Measurements from ENCODE around the gene INO80D. TPM values are rescaled to one million over a fixed set of nuclear protein-coding genes. Genes with fewer than 3 reads are reported as not detected.

INO80D gene
- total and polyA plus RNA-seq, 2 of the 13 experiments (the other 11 are each of a cell fraction or from before 2014, with no cell fraction given), result 7.6 to 7.9 TPM

DNA sequence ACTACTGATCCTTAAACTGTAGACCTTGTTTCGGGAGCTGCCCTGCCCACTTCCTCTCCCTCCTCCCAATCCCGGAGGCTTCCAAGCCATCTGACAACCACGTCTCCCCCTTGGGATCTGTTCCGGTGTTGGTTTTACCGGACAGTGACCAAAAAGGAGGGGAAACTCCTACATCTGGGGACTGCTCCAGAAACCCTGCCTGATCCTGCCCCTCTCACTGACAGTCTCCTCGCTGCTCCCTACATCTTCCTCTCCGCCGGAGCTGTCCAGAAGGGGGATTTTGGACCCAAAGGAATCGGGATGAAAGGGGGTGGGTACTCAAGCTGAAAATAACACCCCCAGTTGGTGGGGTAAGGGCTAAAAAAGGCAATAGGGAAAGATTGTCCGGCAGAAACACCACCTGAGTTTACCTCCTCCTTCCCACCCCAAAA is 1.5 kb downstream of the INO80D start (continued):
- TF ChIP-seq, protein P1, sequence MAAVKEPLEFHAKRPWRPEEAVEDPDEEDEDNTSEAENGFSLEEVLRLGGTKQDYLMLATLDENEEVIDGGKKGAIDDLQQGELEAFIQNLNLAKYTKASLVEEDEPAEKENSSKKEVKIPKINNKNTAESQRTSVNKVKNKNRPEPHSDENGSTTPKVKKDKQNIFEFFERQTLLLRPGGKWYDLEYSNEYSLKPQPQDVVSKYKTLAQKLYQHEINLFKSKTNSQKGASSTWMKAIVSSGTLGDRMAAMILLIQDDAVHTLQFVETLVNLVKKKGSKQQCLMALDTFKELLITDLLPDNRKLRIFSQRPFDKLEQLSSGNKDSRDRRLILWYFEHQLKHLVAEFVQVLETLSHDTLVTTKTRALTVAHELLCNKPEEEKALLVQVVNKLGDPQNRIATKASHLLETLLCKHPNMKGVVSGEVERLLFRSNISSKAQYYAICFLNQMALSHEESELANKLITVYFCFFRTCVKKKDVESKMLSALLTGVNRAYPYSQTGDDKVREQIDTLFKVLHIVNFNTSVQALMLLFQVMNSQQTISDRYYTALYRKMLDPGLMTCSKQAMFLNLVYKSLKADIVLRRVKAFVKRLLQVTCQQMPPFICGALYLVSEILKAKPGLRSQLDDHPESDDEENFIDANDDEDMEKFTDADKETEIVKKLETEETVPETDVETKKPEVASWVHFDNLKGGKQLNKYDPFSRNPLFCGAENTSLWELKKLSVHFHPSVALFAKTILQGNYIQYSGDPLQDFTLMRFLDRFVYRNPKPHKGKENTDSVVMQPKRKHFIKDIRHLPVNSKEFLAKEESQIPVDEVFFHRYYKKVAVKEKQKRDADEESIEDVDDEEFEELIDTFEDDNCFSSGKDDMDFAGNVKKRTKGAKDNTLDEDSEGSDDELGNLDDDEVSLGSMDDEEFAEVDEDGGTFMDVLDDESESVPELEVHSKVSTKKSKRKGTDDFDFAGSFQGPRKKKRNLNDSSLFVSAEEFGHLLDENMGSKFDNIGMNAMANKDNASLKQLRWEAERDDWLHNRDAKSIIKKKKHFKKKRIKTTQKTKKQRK (IDR thresholded peaks at IDR 0.05; ENCODE audit: low read length), result no peak
- TF ChIP-seq CBFB (CRISPR knock-in tag; IDR thresholded peaks at IDR 0.05) (no peak), HCFC1 (IDR thresholded peaks at IDR 0.05; ENCODE audit: low read depth, low read length) (no peak), ZNF225 (CRISPR knock-in tag; IDR thresholded peaks at IDR 0.05) (no peak), ZSCAN30 (CRISPR knock-in tag; IDR thresholded peaks at IDR 0.05) (no peak), ZNF724P (CRISPR knock-in tag; IDR thresholded peaks at IDR 0.05; ENCODE audit: borderline replicate concordance) (0 out of 2 replicates have a peak, but pooled peaks have one; percentile 38), SOX13 (IDR thresholded peaks at IDR 0.05) (no peak), SOX13 (CRISPR knock-in tag; conservative IDR thresholded peaks at IDR 0.05 in 1 of 2, IDR thresholded peaks at IDR 0.05 in 1 of 2) (peak in 1 of 2 experiments; percentile 54; a peak in 2 of 4 replicates), ATRX (CRISPR knock-in tag; IDR thresholded peaks at IDR 0.05; ENCODE audit: borderline replicate concordance) (no peak), ZNF781 (CRISPR knock-in tag; IDR thresholded peaks at IDR 0.05; ENCODE audit: borderline replicate concordance, not compliant biosample characterization) (peak; percentile 58), GATAD2A (CRISPR knock-in tag; IDR thresholded peaks at IDR 0.05) (peak; percentile 64; the same call in 1 of the 2 replicates), ZNF619 (CRISPR knock-in tag; IDR thresholded peaks at IDR 0.05) (no peak), NFE2 (CRISPR knock-in tag; IDR thresholded peaks at IDR 0.05) (no peak), HNRNPL (IDR thresholded peaks at IDR 0.05; ENCODE audit: low read depth, low read length) (no peak), HMG20B (CRISPR knock-in tag; conservative IDR thresholded peaks at IDR 0.05) (no peak; the same call in 1 of the 2 replicates), HHEX (CRISPR knock-in tag; IDR thresholded peaks at IDR 0.05) (no peak), ZNF552 (CRISPR knock-in tag; IDR thresholded peaks at IDR 0.05; ENCODE audit: borderline replicate concordance) (0 out of 2 replicates have a peak, but pooled peaks have one; percentile 21), ZNF75D (CRISPR knock-in tag; IDR thresholded peaks at IDR 0.05; ENCODE audit: borderline replicate concordance) (no peak), PCBP1 (IDR thresholded peaks at IDR 0.05; ENCODE audit: borderline replicate concordance, low read depth, low read length) (no peak), ZNF850 (CRISPR knock-in tag; conservative IDR thresholded peaks at IDR 0.05) (no peak), ZNF788 (CRISPR knock-in tag; IDR thresholded peaks at IDR 0.05; ENCODE audit: borderline replicate concordance) (no peak; the same call in 1 of the 2 replicates)
- TF ChIP-seq, protein P2, sequence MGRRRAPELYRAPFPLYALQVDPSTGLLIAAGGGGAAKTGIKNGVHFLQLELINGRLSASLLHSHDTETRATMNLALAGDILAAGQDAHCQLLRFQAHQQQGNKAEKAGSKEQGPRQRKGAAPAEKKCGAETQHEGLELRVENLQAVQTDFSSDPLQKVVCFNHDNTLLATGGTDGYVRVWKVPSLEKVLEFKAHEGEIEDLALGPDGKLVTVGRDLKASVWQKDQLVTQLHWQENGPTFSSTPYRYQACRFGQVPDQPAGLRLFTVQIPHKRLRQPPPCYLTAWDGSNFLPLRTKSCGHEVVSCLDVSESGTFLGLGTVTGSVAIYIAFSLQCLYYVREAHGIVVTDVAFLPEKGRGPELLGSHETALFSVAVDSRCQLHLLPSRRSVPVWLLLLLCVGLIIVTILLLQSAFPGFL (CRISPR knock-in tag; IDR thresholded peaks at IDR 0.05), result no peak
- TF ChIP-seq, protein P3, sequence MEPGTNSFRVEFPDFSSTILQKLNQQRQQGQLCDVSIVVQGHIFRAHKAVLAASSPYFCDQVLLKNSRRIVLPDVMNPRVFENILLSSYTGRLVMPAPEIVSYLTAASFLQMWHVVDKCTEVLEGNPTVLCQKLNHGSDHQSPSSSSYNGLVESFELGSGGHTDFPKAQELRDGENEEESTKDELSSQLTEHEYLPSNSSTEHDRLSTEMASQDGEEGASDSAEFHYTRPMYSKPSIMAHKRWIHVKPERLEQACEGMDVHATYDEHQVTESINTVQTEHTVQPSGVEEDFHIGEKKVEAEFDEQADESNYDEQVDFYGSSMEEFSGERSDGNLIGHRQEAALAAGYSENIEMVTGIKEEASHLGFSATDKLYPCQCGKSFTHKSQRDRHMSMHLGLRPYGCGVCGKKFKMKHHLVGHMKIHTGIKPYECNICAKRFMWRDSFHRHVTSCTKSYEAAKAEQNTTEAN (CRISPR knock-in tag; conservative IDR thresholded peaks at IDR 0.05), result no peak
- TF ChIP-seq, protein P4, sequence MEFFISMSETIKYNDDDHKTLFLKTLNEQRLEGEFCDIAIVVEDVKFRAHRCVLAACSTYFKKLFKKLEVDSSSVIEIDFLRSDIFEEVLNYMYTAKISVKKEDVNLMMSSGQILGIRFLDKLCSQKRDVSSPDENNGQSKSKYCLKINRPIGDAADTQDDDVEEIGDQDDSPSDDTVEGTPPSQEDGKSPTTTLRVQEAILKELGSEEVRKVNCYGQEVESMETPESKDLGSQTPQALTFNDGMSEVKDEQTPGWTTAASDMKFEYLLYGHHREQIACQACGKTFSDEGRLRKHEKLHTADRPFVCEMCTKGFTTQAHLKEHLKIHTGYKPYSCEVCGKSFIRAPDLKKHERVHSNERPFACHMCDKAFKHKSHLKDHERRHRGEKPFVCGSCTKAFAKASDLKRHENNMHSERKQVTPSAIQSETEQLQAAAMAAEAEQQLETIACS (CRISPR knock-in tag; IDR thresholded peaks at IDR 0.05), result no peak

All from HepG2 (cell line).